ENCODE measurements around the gene CSF1.

Gene CSF1

GRCh38 chr1:109901524-109902145 is 9.0 kb upstream of the CSF1 start:
- DNase-seq (ENCODE audit: low read depth in 3 of 3): no peak

GRCh38 chr1:109902204-109902985 is 8.3 kb upstream of the CSF1 start:
- DNase-seq (ENCODE audit: low read depth in 3 of 3): no peak

- DNase-seq (ENCODE audit: low read depth in 3 of 3): no peak
Measured at GRCh38 chr1:109903376-109903930, 7.2 kb upstream of the CSF1 start.

- no peak for DNase-seq (ENCODE audit: low read depth in 3 of 3)
Measured at GRCh38 chr1:109904105-109904817, 6.4 kb upstream of the CSF1 start.

- DNase-seq (ENCODE audit: low read depth in 3 of 3): no peak
Measured at GRCh38 chr1:109905491-109905890, 5.2 kb upstream of the CSF1 start.

- DNase-seq (ENCODE audit: low read depth in 3 of 3): peak; percentile 25 to 38 (median 25)
Measured at GRCh38 chr1:109906160-109906838, 4.3 kb upstream of the CSF1 start.

GRCh38 chr1:109906839-109907180 is 3.8 kb upstream of the CSF1 start:
- DNase-seq (ENCODE audit: low read depth in 3 of 3): no peak

- DNase-seq (ENCODE audit: low read depth in 3 of 3): no peak
Measured at GRCh38 chr1:109907190-109907774, 3.4 kb upstream of the CSF1 start.

- DNase-seq (ENCODE audit: low read depth in 3 of 3): no peak
Measured at GRCh38 chr1:109908836-109909235, 1.8 kb upstream of the CSF1 start.

- no peak for DNase-seq (ENCODE audit: low read depth in 3 of 3)
Measured at GRCh38 chr1:109909561-109909960, 1.1 kb upstream of the CSF1 start.

GRCh38 chr1:109910963-109911798 is 532 bp downstream of the CSF1 start:
- DNase-seq (ENCODE audit: low read depth in 3 of 3): peak in 2 of 3 experiments; percentile 21 to 35

- DNase-seq (ENCODE audit: low read depth in 3 of 3): no peak
Measured at GRCh38 chr1:109912214-109912861, 1.7 kb downstream of the CSF1 start.

GRCh38 chr1:109912873-109913272 is 2.2 kb downstream of the CSF1 start:
- no peak for DNase-seq (ENCODE audit: low read depth in 3 of 3)

- DNase-seq (ENCODE audit: low read depth in 3 of 3): no peak
Measured at GRCh38 chr1:109913360-109913879, 2.8 kb downstream of the CSF1 start.

- no peak for DNase-seq (ENCODE audit: low read depth in 3 of 3)
Measured at GRCh38 chr1:109914587-109915240, 4.1 kb downstream of the CSF1 start.

- no peak for DNase-seq (ENCODE audit: low read depth in 3 of 3)
Measured at GRCh38 chr1:109917051-109917767, 6.6 kb downstream of the CSF1 start.

GRCh38 chr1:109917768-109918606 is 7.3 kb downstream of the CSF1 start:
- no peak for DNase-seq (ENCODE audit: low read depth in 3 of 3)

- no peak for DNase-seq (ENCODE audit: low read depth in 3 of 3)
Measured at GRCh38 chr1:109918671-109919070, 8.0 kb downstream of the CSF1 start.
